Measurements from ENCODE around the gene MPPED1. TPM values are rescaled to one million over a fixed set of nuclear protein-coding genes. Genes with fewer than 3 reads are reported as not detected.

MPPED1 gene
- total and polyA plus RNA-seq, 2 of the 13 experiments (the other 11 are each of a cell fraction or from before 2014, with no cell fraction given): 0.77 TPM; not detected in 1

DNA sequence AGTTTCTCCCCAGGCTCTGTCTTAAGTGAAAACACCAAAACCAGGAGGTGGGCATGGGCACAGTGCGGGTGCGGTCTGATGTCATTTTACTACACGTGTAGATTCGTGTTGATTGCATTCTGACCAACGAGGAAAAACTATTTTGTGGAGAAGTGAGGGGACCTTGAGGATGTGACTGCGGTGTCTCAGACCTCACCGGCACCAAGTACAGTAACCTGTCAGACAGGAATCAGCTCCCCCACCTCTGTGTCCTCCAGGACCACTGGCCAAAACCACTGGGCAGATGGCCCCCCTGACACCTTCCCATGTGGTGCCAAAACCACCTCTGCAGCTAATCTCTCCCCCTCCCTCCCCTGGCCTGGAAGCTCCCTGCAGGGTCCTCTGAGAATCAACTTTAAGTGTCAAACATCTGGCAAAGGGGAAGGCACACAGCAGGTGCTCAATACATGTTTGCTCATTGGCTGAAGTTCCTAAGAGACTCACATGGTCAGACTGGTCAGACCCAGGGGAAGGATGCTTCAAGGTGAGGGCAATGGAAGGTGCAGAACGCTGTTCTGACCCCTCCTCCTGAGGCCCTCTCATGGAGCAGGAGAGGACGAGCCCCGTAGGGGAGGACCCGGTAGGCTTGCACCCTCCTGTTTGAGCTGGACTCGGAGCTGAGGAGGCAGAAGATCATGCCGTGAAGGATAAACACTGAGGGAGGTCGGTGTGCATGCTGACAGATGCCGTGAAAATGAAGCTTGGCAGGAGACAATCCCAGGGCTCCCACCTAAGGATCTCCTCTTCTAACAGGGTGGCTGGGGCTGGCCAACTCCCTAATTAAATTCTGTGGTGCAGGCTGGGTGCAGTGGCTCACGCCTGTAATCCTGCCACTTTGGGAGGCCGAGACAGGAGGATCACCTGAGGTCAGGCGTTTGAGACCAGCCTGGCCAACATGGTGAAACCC, 129.9 kb downstream of the MPPED1 start:
- intact Hi-C loops (cut with micrococcal nuclease; ENCODE audit: unreplicated experiment) (no loop called here), in situ Hi-C loops (cut with HindIII; ENCODE audit: extremely low pct_ligation_motif_present, low pct_unique_long_range_greater_than_20kb) (no loop called here)
- BruUV-seq (replicated peaks): no TSS peak
- no peak overlapping the region for H3K4me2 ChIP-seq (ENCODE audit: low read depth, low read length)
- CTCF ChIA-PET (ENCODE audit: low intra/inter-chr PET ratio, low total read pairs): no interaction called here
- H3K79me2 ChIP-seq (ENCODE audit: insufficient read depth, low read length): no peaks in the 10 kb centered on the region
- WGBS (ENCODE audit: low lambda C conversion rate): 15% methylated on average over 15 of the region's 18 CpGs
- no peak overlapping the region for H2AFZ ChIP-seq (ENCODE audit: low read length)
- no peaks in the 10 kb centered on the region for H3K9me3 ChIP-seq (ENCODE audit: low read length)
- H3K27me3 ChIP-seq (ENCODE audit: control insufficient read depth in 1 of 2, insufficient read depth in 2 of 2, low read length in 2 of 2): peaks cover 5 to 32% of the 10 kb centered on the region in 2 experiments; a peak in 4 of 5 replicates
- no peaks in the 10 kb centered on the region for H4K20me1 ChIP-seq (ENCODE audit: insufficient read depth, low read length)
- POLR2A ChIA-PET: no interaction called here
- H3K4me3 ChIP-seq (replicated peaks in 1 of 3; ENCODE audit: insufficient read depth in 1 of 3, low read depth in 2 of 3, low read length in 3 of 3): no peak overlapping the region
- no peak for ATAC-seq
- DNase-seq (ENCODE audit: low spot score): no peak
- FAIRE-seq: no peak
- no peak overlapping the region for H3K9ac ChIP-seq (ENCODE audit: insufficient read depth, low read depth, low read length)
- H3K36me3 ChIP-seq (replicated peaks in 1 of 2; ENCODE audit: control insufficient read depth in 1 of 2, insufficient read depth in 2 of 2, low read length in 2 of 2): no peaks in the 10 kb centered on the region
- H3K27ac ChIP-seq (ENCODE audit: extremely low read length, insufficient read depth, low read length): no peak overlapping the region
- no peaks in the 10 kb centered on the region for H3K4me1 ChIP-seq (ENCODE audit: insufficient read depth, low read length)
- TF ChIP-seq ZNF180 (CRISPR knock-in tag; IDR thresholded peaks at IDR 0.05; ENCODE audit: borderline replicate concordance, low read depth): no peak
- TF ChIP-seq, protein P1, sequence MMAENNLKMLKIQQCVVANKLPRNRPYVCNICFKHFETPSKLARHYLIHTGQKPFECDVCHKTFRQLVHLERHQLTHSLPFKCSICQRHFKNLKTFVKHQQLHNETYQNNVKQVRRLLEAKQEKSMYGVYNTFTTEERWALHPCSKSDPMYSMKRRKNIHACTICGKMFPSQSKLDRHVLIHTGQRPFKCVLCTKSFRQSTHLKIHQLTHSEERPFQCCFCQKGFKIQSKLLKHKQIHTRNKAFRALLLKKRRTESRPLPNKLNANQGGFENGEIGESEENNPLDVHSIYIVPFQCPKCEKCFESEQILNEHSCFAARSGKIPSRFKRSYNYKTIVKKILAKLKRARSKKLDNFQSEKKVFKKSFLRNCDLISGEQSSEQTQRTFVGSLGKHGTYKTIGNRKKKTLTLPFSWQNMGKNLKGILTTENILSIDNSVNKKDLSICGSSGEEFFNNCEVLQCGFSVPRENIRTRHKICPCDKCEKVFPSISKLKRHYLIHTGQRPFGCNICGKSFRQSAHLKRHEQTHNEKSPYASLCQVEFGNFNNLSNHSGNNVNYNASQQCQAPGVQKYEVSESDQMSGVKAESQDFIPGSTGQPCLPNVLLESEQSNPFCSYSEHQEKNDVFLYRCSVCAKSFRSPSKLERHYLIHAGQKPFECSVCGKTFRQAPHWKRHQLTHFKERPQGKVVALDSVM (CRISPR knock-in tag; IDR thresholded peaks at IDR 0.05): no peak
- TF ChIP-seq, protein P2, sequence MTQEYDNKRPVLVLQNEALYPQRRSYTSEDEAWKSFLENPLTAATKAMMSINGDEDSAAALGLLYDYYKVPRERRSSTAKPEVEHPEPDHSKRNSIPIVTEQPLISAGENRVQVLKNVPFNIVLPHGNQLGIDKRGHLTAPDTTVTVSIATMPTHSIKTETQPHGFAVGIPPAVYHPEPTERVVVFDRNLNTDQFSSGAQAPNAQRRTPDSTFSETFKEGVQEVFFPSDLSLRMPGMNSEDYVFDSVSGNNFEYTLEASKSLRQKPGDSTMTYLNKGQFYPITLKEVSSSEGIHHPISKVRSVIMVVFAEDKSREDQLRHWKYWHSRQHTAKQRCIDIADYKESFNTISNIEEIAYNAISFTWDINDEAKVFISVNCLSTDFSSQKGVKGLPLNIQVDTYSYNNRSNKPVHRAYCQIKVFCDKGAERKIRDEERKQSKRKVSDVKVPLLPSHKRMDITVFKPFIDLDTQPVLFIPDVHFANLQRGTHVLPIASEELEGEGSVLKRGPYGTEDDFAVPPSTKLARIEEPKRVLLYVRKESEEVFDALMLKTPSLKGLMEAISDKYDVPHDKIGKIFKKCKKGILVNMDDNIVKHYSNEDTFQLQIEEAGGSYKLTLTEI (CRISPR knock-in tag; conservative IDR thresholded peaks at IDR 0.05): no peak
- no peak for TF ChIP-seq GATAD1 (CRISPR knock-in tag; IDR thresholded peaks at IDR 0.05)
- TF ChIP-seq PPARG (CRISPR knock-in tag; conservative IDR thresholded peaks at IDR 0.05): no peak
- no peak for TF ChIP-seq NFKB2 (CRISPR knock-in tag; IDR thresholded peaks at IDR 0.05; ENCODE audit: borderline replicate concordance)
- no peak for TF ChIP-seq ESRRA (CRISPR knock-in tag; IDR thresholded peaks at IDR 0.05; ENCODE audit: low read depth)
- TF ChIP-seq SMAD1 (CRISPR knock-in tag; IDR thresholded peaks at IDR 0.05; ENCODE audit: borderline replicate concordance, low read depth): no peak
- no peak for TF ChIP-seq HHEX (CRISPR knock-in tag; IDR thresholded peaks at IDR 0.05)
- no peak for TF ChIP-seq POLR2A (IDR thresholded peaks at IDR 0.05; ENCODE audit: insufficient read depth in 1 of 2, low read depth in 2 of 2, low read length in 2 of 2)
- no peak for TF ChIP-seq ZNF235 (CRISPR knock-in tag; IDR thresholded peaks at IDR 0.05; ENCODE audit: borderline replicate concordance)
- TF ChIP-seq FOXK1 (CRISPR knock-in tag; IDR thresholded peaks at IDR 0.05; ENCODE audit: borderline replicate concordance, low read depth): no peak
- TF ChIP-seq FOXC1 (CRISPR knock-in tag; IDR thresholded peaks at IDR 0.05; ENCODE audit: borderline replicate concordance): no peak
- TF ChIP-seq ZBTB21 (CRISPR knock-in tag; IDR thresholded peaks at IDR 0.05): no peak
- no peak for TF ChIP-seq ZNF790 (CRISPR knock-in tag; IDR thresholded peaks at IDR 0.05; ENCODE audit: borderline replicate concordance)
- TF ChIP-seq, protein P3, sequence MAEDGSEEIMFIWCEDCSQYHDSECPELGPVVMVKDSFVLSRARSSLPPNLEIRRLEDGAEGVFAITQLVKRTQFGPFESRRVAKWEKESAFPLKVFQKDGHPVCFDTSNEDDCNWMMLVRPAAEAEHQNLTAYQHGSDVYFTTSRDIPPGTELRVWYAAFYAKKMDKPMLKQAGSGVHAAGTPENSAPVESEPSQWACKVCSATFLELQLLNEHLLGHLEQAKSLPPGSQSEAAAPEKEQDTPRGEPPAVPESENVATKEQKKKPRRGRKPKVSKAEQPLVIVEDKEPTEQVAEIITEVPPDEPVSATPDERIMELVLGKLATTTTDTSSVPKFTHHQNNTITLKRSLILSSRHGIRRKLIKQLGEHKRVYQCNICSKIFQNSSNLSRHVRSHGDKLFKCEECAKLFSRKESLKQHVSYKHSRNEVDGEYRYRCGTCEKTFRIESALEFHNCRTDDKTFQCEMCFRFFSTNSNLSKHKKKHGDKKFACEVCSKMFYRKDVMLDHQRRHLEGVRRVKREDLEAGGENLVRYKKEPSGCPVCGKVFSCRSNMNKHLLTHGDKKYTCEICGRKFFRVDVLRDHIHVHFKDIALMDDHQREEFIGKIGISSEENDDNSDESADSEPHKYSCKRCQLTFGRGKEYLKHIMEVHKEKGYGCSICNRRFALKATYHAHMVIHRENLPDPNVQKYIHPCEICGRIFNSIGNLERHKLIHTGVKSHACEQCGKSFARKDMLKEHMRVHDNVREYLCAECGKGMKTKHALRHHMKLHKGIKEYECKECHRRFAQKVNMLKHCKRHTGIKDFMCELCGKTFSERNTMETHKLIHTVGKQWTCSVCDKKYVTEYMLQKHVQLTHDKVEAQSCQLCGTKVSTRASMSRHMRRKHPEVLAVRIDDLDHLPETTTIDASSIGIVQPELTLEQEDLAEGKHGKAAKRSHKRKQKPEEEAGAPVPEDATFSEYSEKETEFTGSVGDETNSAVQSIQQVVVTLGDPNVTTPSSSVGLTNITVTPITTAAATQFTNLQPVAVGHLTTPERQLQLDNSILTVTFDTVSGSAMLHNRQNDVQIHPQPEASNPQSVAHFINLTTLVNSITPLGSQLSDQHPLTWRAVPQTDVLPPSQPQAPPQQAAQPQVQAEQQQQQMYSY (CRISPR knock-in tag; IDR thresholded peaks at IDR 0.05): no peak
